Suprapubic skin (tissue), 4 donors: Measurements from ENCODE around the gene BHLHA15. TPM values are rescaled to one million over a fixed set of nuclear protein-coding genes. Genes with fewer than 3 reads are reported as not detected.

Source experiments
- DNase-seq, 2 donors: peaks; one replicate each; pipeline ENCODE4 v3.0.0-alpha.2; 2019; ENCODE audit warnings: low spot score in 2 of 2
- H3K27ac ChIP-seq: fragments of 200-600 bp; sonication (generic); one replicate; pipeline ENCODE4 v1.5.1; 2019
- H3K27me3 ChIP-seq: fragments of 200-600 bp; sonication (generic); one replicate; pipeline ENCODE4 v1.5.1; 2019
- H3K36me3 ChIP-seq: fragments of 200-600 bp; sonication (generic); one replicate; pipeline ENCODE4 v1.5.1; 2019
- H3K4me1 ChIP-seq: fragments of 200-600 bp; sonication (generic); one replicate; pipeline ENCODE4 v1.5.1; 2019
- H3K4me3 ChIP-seq: fragments of 200-600 bp; sonication (generic); one replicate; pipeline ENCODE4 v1.5.1; 2019; ENCODE audit warnings: mild to moderate bottlenecking
- H3K9me3 ChIP-seq: fragments of 200-600 bp; sonication (generic); one replicate; pipeline ENCODE4 v1.5.1; 2019
- CTCF ChIP-seq, 2 donors: fragments of 200-600 bp in 1 of 2; fragments of 450-650 bp in 1 of 2; sonication (generic) in 1 of 2; IDR thresholded peaks; one replicate each; pipeline ENCODE4 v1.5.1; 2016 to 2019; ENCODE audit warnings: antibody characterized with exemption in 2 of 2, mild to moderate bottlenecking in 1 of 2, moderate library complexity in 1 of 2
- EP300 ChIP-seq: sonication (generic); formaldehyde crosslinking; IDR thresholded peaks from one replicate; pipeline ENCODE4 v1.6.1; 2017; ENCODE audit warnings: antibody characterized with exemption
- POLR2A ChIP-seq, 2 donors: fragments of 450-650 bp; IDR thresholded peaks; one replicate each; pipeline ENCODE4 v1.6.1; 2017; ENCODE audit warnings: antibody characterized with exemption in 2 of 2, mild to moderate bottlenecking in 2 of 2, moderate library complexity in 2 of 2
- POLR2AphosphoS5 ChIP-seq, 3 donors: sonication (generic); formaldehyde crosslinking; IDR thresholded peaks; one replicate each; pipeline ENCODE4 v1.6.1; 2017; ENCODE audit warnings: antibody characterized with exemption in 3 of 3
- WGBS: methylation state at CpG from one replicate; pipeline ENCODE4 v1.1.5; 2018; 5-methylcytosine and 5-hydroxymethylcytosine counted together
- total RNA-seq, 4 donors: library from RNA; depleted of rRNA; stranded (reverse); fragments of >200 nt; gene quantifications; one replicate each; pipeline ENCODE4 v1.1.0, GENCODE V29; 2016

Gene BHLHA15
- total RNA-seq, 4 donors from 2014 or later, result 1.2 to 7.8 (median 4.4) TPM

DNA sequence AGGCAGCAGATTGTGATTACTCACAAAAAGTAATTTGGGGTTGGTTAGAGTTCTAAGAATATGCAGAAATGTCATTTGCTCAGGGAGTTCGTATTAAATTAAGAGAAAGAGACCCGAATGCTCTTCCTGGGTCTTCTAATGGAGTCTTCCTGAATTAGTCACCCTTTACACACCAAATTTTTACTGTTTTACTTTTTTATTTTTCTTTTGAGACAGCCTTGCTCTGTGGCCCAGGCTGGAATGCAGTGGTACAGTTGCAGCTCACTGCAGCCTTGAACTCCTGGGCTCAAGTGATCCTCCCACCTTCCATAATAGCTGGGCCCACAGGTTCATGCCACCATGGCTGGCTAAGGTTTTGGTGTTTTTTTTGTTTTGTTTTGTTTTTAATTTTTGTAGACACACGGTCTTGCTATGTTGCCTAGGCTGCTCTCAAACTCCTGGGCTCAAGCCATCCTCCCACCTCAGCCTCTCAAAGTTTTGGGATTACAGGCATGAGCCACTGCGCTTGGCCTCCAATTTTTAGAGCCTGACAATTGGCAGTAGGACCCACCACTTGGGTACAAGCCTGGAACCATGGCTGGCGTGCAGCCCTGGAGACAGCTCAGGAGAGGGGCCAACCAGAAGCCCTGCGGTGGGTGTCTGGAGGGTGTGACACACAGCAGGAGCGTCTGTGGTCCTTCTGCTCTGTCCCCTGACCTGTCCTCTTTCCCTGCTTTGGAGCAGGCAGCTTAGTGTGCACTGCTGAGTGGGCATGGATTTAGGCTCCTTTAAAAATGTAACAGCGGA lies 16.4 kb upstream of the BHLHA15 start:
- Histone ChIP-seq H3K4me3 (no peak overlapping the region), H3K27ac (no peak overlapping the region), H3K36me3 (peaks cover 75% of the 10 kb centered on the region), H3K4me1 (no peaks in the 10 kb centered on the region), H3K9me3 (no peaks in the 10 kb centered on the region), H3K27me3 (no peaks in the 10 kb centered on the region)
- 94% methylated on average over 8 of the region's 8 CpGs for WGBS
- peak in 1 of 2 donors; percentile 74 for DNase-seq
- TF ChIP-seq POLR2AphosphoS5 (IDR thresholded peaks at IDR 0.05) (no peak), EP300 (no peak), POLR2A (IDR thresholded peaks at IDR 0.05) (no peak), CTCF (IDR thresholded peaks at IDR 0.05) (no peak)

DNA sequence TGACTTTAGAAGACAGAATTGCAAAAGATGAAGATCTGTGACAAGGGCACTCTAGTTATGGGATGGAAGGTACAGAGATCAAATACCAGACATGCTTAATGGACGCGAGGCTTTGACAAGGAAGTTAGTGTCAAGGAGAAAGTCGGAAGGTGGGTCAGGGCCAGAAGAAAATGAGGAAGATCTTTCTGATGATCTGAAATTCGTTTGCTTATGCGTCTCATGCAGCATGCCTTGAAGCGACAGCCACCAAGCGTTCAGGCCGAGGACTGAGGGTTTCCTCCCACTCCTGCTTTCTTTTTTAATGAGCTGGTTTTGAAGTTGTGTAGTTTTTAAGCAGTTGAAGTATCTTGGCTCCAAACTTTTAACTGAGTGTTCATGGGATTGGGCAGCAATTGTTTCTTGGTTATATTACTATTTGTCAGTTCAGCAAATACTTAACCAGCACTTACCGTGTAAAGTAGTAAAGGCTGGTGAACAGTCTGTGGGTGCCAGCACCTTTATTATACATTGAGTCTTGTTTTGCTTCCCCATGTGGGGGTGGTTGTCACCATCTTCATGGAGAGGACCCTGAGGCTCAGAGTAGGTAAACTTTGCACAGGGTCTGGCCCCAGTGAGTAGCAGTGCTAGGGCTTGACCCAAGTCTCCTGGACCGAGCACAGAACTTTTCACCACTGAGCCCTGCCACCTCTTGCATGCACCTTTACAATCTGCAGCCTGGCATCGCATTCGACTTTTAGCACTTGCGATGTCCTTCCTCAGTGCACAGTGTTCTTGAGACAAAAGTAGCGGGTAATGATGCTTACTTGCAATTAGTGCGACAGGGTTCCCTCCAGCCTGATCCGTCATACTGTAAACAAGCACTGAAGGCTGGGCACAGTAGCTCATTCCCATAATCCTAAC lies 14.3 kb upstream of the BHLHA15 start:
- H3K27ac ChIP-seq, result no peak overlapping the region
- WGBS, result 91% methylated on average over 16 of the region's 16 CpGs
- no peaks in the 10 kb centered on the region for H3K4me1 ChIP-seq
- H3K36me3 ChIP-seq, result peaks cover 59% of the 10 kb centered on the region
- H3K27me3 ChIP-seq, result no peaks in the 10 kb centered on the region
- H3K9me3 ChIP-seq, result no peaks in the 10 kb centered on the region
- H3K4me3 ChIP-seq, result no peak overlapping the region
- TF ChIP-seq EP300 (no peak), POLR2A (IDR thresholded peaks at IDR 0.05) (no peak), CTCF (IDR thresholded peaks at IDR 0.05) (no peak)
- peak in 1 of 2 donors; percentile 54 for DNase-seq

DNA sequence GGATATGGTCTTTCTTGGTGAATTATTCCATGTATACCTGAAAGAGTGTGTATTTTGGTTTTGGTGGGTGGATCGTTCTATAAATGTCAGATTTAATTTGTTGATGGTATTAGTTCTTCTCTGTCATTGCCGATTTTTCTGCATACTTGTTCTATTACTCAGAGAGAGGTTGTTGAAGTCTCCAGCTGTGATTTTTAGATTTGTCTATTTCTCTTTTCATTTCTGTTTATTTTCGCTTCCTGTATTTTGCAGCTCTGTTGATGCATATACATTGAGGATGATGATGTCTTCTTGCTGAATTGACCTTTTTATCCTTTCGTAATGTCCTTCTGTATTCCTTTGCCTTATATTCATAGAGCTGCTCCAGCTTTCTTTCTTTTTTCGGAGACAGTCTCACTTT lies 12.1 kb upstream of the BHLHA15 start:
- Histone ChIP-seq H3K9me3 (no peaks in the 10 kb centered on the region), H3K4me1 (no peaks in the 10 kb centered on the region), H3K27me3 (no peaks in the 10 kb centered on the region), H3K36me3 (peaks cover 49% of the 10 kb centered on the region), H3K4me3 (no peak overlapping the region), H3K27ac (no peak overlapping the region)
- TF ChIP-seq POLR2AphosphoS5 (IDR thresholded peaks at IDR 0.05) (no peak), POLR2A (IDR thresholded peaks at IDR 0.05) (no peak), EP300 (no peak), CTCF (IDR thresholded peaks at IDR 0.05) (no peak)
- WGBS, result 91% methylated on average over 5 of the region's 5 CpGs
- no peak for DNase-seq

DNA sequence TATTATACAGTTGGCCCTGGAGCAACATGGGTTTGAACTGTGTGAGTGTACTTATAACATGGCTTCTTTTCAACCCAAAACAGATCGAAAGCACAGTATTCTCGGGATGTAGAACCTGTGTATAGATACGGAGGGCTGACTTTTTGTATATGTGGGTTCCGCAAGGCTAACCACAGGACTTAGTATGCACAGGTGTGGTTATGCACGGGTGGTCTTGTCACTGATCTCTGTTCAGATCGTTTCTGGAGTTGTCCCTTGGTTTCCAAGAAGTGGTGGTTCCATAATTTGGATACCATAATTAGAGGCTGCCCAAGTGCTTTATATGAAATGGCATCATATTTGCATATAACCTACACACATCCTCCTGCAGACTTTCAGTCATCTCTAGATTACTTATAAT lies 10.9 kb upstream of the BHLHA15 start:
- H3K9me3 ChIP-seq, result no peaks in the 10 kb centered on the region
- peaks cover 49% of the 10 kb centered on the region for H3K36me3 ChIP-seq
- H3K4me3 ChIP-seq, result no peak overlapping the region
- TF ChIP-seq EP300 (no peak), CTCF (IDR thresholded peaks at IDR 0.05) (no peak), POLR2A (IDR thresholded peaks at IDR 0.05) (no peak), POLR2AphosphoS5 (IDR thresholded peaks at IDR 0.05) (no peak)
- DNase-seq, result no peak
- WGBS, result 82% methylated on average over 6 of the region's 6 CpGs
- H3K27ac ChIP-seq, result no peak overlapping the region
- H3K27me3 ChIP-seq, result no peaks in the 10 kb centered on the region
- H3K4me1 ChIP-seq, result no peaks in the 10 kb centered on the region
